H1 (cell line): ENCODE results near the gene THAP4. TPM values are rescaled to one million over a fixed set of nuclear protein-coding genes. Genes with fewer than 3 reads are reported as not detected.

Experiments
- KDM1A ChIP-seq: fragments of 200-600, 300-600 bp; sonication (generic); IDR thresholded peaks from 2 replicates; pipeline ENCODE4 v1.7.1; 2016; ENCODE audit warnings: mild to moderate bottlenecking, low read length, borderline replicate concordance
- NANOG ChIP-seq: IDR thresholded peaks from 2 replicates; pipeline ENCODE4 v1.6.1; 2011; ENCODE audit warnings: low read length, low read depth, mild to moderate bottlenecking, inconsistent platforms; ENCODE audit not compliant: insufficient read depth, poor library complexity, severe bottlenecking
- NRF1 ChIP-seq: IDR thresholded peaks from 2 replicates; pipeline ENCODE4 v1.6.1; 2011; ENCODE audit warnings: mild to moderate bottlenecking, low read depth, low read length, improper control_type of control experiment
- RAD21 ChIP-seq, 2 experiments: IDR thresholded peaks in 1 of 2; conservative IDR thresholded peaks in 1 of 2; 2 replicates each; pipeline ENCODE4 v1.6.1; 2011; ENCODE audit warnings: low read depth in 2 of 2, low read length in 2 of 2, improper control_type of control experiment in 1 of 2, inconsistent platforms in 1 of 2, mild to moderate bottlenecking in 1 of 2, moderate library complexity in 1 of 2
- RFX5 ChIP-seq: IDR thresholded peaks from 2 replicates; pipeline ENCODE4 v1.6.1; 2011; ENCODE audit warnings: low read depth, low read length, improper control_type of control experiment, borderline replicate concordance
- SIRT6 ChIP-seq: IDR thresholded peaks from one replicate; pipeline ENCODE4 v1.7.1; 2012; ENCODE audit warnings: low read length, inconsistent platforms
- polyA plus RNA-seq, 7 experiments: library from polyadenylated mRNA; depleted of rRNA in 3 of 7; stranded (reverse) in 5 of 7; unstranded in 2 of 7; fragments of >200 nt in 5 of 7; fragments of 200-250 nt in 2 of 7; gene quantifications; 1 replicate in 5 of 7; 2 replicates in 1 of 7; 4 replicates in 1 of 7; pipeline versions ENCODE4 v1.2.1 to v1.2.3, GENCODE V29; 2011 to 2013; ENCODE audit warnings: missing spikeins in 2 of 7, mixed read lengths in 2 of 7
- total RNA-seq: library from RNA; stranded (reverse); fragmentation: NEBNext Ultra II Directional; extraction: Animal tissue kit (Norgen Biotek cat#: 25700); gene quantifications from 2 replicates; pipeline ENCODE4 v1.2.1, GENCODE V29; 2021

THAP4 gene
- total and polyA plus RNA-seq, 2 of the 8 experiments (the other 6 are each of a cell fraction or from before 2014, with no cell fraction given): 78.9 to 83.6 TPM

- TF ChIP-seq NRF1 (no peak), SIRT6 (no peak), NANOG (no peak), RFX5 (no peak), RAD21 (IDR thresholded peaks at IDR 0.05 in 1 of 2, conservative IDR thresholded peaks at IDR 0.05 in 1 of 2; ENCODE audit: low read depth in 2 of 2, low read length in 2 of 2) (no peak), KDM1A (no peak)
Measured at GRCh38 chr2:241556746-241557145, 80.2 kb downstream of the THAP4 start (continued).
